ENCODE data around the gene C12orf43. TPM values are rescaled to one million over a fixed set of nuclear protein-coding genes. Genes with fewer than 3 reads are reported as not detected.

The C12orf43 gene
- total RNA-seq, 1 donor from 2014 or later: 14.2 TPM

GRCh38 chr12:120997448-120997847 lies 18.8 kb downstream of the C12orf43 start:
- DNase-seq (ENCODE audit: extremely low spot score, unreplicated experiment): no peak
- Mint-ChIP-seq H3K4me3 (ENCODE audit: unreplicated experiment) (no peak overlapping the region), H3K36me3 (ENCODE audit: unreplicated experiment) (no peaks in the 10 kb centered on the region), H3K9me3 (ENCODE audit: unreplicated experiment) (no peaks in the 10 kb centered on the region), H3K27me3 (ENCODE audit: unreplicated experiment) (peaks cover 18% of the 10 kb centered on the region), H3K4me1 (ENCODE audit: unreplicated experiment) (peaks cover 1% of the 10 kb centered on the region), H3K27ac (ENCODE audit: unreplicated experiment) (no peak overlapping the region)
- no peak for TF ChIP-seq CTCF (IDR thresholded peaks at IDR 0.05)

- H3K4me3 Mint-ChIP-seq (ENCODE audit: unreplicated experiment): no peak overlapping the region
- no peaks in the 10 kb centered on the region for H3K9me3 Mint-ChIP-seq (ENCODE audit: unreplicated experiment)
- no peak overlapping the region for H3K27ac Mint-ChIP-seq (ENCODE audit: unreplicated experiment)
- H3K27me3 Mint-ChIP-seq (ENCODE audit: unreplicated experiment): peaks cover 24% of the 10 kb centered on the region
- TF ChIP-seq CTCF (IDR thresholded peaks at IDR 0.05): no peak
- no peaks in the 10 kb centered on the region for H3K36me3 Mint-ChIP-seq (ENCODE audit: unreplicated experiment)
- peaks cover 1% of the 10 kb centered on the region for H3K4me1 Mint-ChIP-seq (ENCODE audit: unreplicated experiment)
- no peak for DNase-seq (ENCODE audit: extremely low spot score, unreplicated experiment)
These were observed 20.0 kb downstream of the C12orf43 start for GRCh38 chr12:120996133-120996746.

GRCh38 chr12:120994589-120995337 lies 21.5 kb downstream of the C12orf43 start:
- peaks cover 1% of the 10 kb centered on the region for H3K4me1 Mint-ChIP-seq (ENCODE audit: unreplicated experiment)
- peaks cover 33% of the 10 kb centered on the region for H3K27me3 Mint-ChIP-seq (ENCODE audit: unreplicated experiment)
- H3K4me3 Mint-ChIP-seq (ENCODE audit: unreplicated experiment): no peak overlapping the region
- no peak overlapping the region for H3K27ac Mint-ChIP-seq (ENCODE audit: unreplicated experiment)
- DNase-seq (ENCODE audit: extremely low spot score, unreplicated experiment): no peak
- no peaks in the 10 kb centered on the region for H3K9me3 Mint-ChIP-seq (ENCODE audit: unreplicated experiment)
- no peaks in the 10 kb centered on the region for H3K36me3 Mint-ChIP-seq (ENCODE audit: unreplicated experiment)
- TF ChIP-seq CTCF (IDR thresholded peaks at IDR 0.05): no peak

- no peak for DNase-seq (ENCODE audit: extremely low spot score, unreplicated experiment)
- no peak for TF ChIP-seq CTCF (IDR thresholded peaks at IDR 0.05)
- Mint-ChIP-seq H3K4me3 (ENCODE audit: unreplicated experiment) (no peak overlapping the region), H3K27ac (ENCODE audit: unreplicated experiment) (no peak overlapping the region), H3K36me3 (ENCODE audit: unreplicated experiment) (no peaks in the 10 kb centered on the region), H3K9me3 (ENCODE audit: unreplicated experiment) (no peaks in the 10 kb centered on the region), H3K4me1 (ENCODE audit: unreplicated experiment) (no peaks in the 10 kb centered on the region), H3K27me3 (ENCODE audit: unreplicated experiment) (peaks cover 33% of the 10 kb centered on the region)
These were observed 22.2 kb downstream of the C12orf43 start for GRCh38 chr12:120994059-120994458.

GRCh38 chr12:120993496-120993895 lies 22.8 kb downstream of the C12orf43 start:
- no peak for TF ChIP-seq CTCF (IDR thresholded peaks at IDR 0.05)
- no peak for DNase-seq (ENCODE audit: extremely low spot score, unreplicated experiment)

More at GRCh38 chr12:120993496-120993895, 22.8 kb downstream of the C12orf43 start:
- no peak overlapping the region for H3K27ac Mint-ChIP-seq (ENCODE audit: unreplicated experiment)
- no peaks in the 10 kb centered on the region for H3K9me3 Mint-ChIP-seq (ENCODE audit: unreplicated experiment)
- H3K36me3 Mint-ChIP-seq (ENCODE audit: unreplicated experiment): no peaks in the 10 kb centered on the region
- H3K4me3 Mint-ChIP-seq (ENCODE audit: unreplicated experiment): no peak overlapping the region
- no peaks in the 10 kb centered on the region for H3K4me1 Mint-ChIP-seq (ENCODE audit: unreplicated experiment)
- H3K27me3 Mint-ChIP-seq (ENCODE audit: unreplicated experiment): peaks cover 33% of the 10 kb centered on the region

Measured in osteocyte (in vitro differentiated cells).